Esophagus muscularis mucosa (tissue), 4 donors: Measurements from ENCODE around the gene NFE2.

Experiments used
- EP300 ChIP-seq: sonication (generic); formaldehyde crosslinking; IDR thresholded peaks from one replicate; pipeline ENCODE4 v1.6.1; 2017; ENCODE audit warnings: antibody characterized with exemption
- POLR2AphosphoS5 ChIP-seq, 2 donors: sonication (generic); formaldehyde crosslinking; IDR thresholded peaks; one replicate each; pipeline ENCODE4 v1.6.1; 2017; ENCODE audit warnings: antibody characterized with exemption in 2 of 2
- TF ChIP-seq, protein P1 (sequence below), 3 experiments: fragments of 200-600 bp in 2 of 3; fragments of 450-650 bp in 1 of 3; sonication (generic) in 2 of 3; IDR thresholded peaks; one replicate each; pipeline ENCODE4 v1.5.1; 2017 to 2019; ENCODE audit warnings: antibody characterized with exemption in 3 of 3, mild to moderate bottlenecking in 2 of 3, moderate library complexity in 1 of 3

DNA sequence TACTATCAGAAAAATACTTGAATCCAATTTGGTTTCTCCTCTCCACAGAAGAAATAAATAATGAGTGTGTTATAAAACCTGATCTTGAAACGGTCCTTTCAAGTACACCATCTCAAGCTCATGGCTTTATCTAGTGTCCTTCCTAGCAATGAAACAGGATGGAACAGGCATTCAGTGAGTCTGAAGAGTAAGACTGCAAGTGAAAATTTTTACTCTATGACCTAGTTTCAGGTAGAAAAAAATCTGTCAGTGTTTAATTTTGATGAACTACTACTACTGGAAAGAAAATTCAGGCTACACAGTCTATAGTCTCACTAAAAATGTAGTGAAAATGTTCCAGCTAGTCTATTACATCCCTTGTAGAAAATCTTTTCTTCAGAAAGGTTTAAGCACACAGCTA lies 28.6 kb downstream of the NFE2 start:
- TF ChIP-seq, protein P1, sequence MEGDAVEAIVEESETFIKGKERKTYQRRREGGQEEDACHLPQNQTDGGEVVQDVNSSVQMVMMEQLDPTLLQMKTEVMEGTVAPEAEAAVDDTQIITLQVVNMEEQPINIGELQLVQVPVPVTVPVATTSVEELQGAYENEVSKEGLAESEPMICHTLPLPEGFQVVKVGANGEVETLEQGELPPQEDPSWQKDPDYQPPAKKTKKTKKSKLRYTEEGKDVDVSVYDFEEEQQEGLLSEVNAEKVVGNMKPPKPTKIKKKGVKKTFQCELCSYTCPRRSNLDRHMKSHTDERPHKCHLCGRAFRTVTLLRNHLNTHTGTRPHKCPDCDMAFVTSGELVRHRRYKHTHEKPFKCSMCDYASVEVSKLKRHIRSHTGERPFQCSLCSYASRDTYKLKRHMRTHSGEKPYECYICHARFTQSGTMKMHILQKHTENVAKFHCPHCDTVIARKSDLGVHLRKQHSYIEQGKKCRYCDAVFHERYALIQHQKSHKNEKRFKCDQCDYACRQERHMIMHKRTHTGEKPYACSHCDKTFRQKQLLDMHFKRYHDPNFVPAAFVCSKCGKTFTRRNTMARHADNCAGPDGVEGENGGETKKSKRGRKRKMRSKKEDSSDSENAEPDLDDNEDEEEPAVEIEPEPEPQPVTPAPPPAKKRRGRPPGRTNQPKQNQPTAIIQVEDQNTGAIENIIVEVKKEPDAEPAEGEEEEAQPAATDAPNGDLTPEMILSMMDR (IDR thresholded peaks at IDR 0.05), result no peak
- TF ChIP-seq EP300, result no peak
- TF ChIP-seq POLR2AphosphoS5 (IDR thresholded peaks at IDR 0.05), result no peak
